NCI-H2029 treated with DMSO at 0.1 percent for 48 hours (cell line): ENCODE data around the gene C11orf86.

Source experiments
- DNase-seq: peaks from one replicate; lab custom pipeline; 2025; lab: John Stamatoyannopoulos, UW

The C11orf86 gene

DNA sequence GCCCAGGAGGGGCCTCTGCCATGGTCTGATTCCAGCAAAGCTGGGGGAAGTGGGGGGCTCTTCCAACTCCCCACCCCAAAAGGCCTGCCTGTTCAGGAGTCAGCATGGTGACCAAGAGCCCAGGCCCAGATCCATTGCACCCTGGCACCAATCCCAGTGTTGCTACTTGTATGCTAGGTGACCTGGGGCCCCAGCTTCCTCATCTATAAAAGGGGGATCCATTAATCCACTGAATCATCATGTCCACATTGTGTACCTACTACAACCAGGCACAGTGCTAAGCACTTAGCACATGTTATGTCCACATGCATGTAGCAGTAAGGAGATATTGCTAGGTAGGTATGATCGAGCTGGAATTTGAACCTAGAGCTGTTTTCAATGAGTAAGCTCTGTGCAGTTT is 49.9 kb downstream of the C11orf86 start:
- no peak for DNase-seq

DNA sequence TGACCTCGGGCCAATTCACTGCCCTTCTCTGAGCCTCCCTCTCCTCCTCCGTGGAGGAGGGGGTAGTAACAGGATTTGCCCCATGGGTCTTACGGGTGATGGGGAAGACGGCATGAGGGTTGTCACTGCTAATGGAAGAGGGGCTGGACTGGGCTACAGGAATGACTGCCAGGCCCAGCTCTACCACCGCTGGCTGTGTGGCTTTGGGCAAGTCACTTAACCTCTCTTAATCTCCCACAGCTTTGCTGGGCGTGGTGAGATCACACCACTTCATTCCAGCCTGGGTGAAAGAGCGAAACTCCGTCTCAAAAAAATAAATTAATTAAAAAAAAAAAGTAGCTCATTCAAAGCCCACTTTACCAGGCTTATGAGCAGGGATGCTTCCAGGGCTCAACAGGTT is 50.6 kb downstream of the C11orf86 start:
- no peak for DNase-seq
